Ramos (cell line): Measurements from ENCODE around the gene MECP2.
"Not testable (repeated sequence)": the region's sequence is repeated elsewhere in the genome, so short reads cannot be mapped to it uniquely, and the experiment has no call there.

Experiments
- in situ Hi-C: fragments of 300-500 bp; cut with MboI; formaldehyde crosslinking; loops from one replicate; pipeline ENCODE4 v1.14.3; 2022; ENCODE audit warnings: low sequenced_read_pairs; ENCODE audit not compliant: unreplicated experiment

The MECP2 gene

GRCh38 chrX:154002215-154002719, 95.2 kb downstream of the MECP2 start:
- in situ Hi-C loops = no loop called here

- in situ Hi-C loops = no loop called here
These were observed 97.5 kb downstream of the MECP2 start for GRCh38 chrX:154000051-154000450.

- in situ Hi-C loops = no loop called here
These were observed 98.0 kb downstream of the MECP2 start for GRCh38 chrX:153999359-154000037.

- in situ Hi-C loops = no loop called here
These were observed 102.0 kb downstream of the MECP2 start for GRCh38 chrX:153995504-153995903.

GRCh38 chrX:153994398-153994797, 103.1 kb downstream of the MECP2 start:
- in situ Hi-C loops = not testable (repeated sequence)

GRCh38 chrX:153993978-153994377, 103.5 kb downstream of the MECP2 start:
- in situ Hi-C loops = no loop called here

GRCh38 chrX:153993079-153993478, 104.4 kb downstream of the MECP2 start:
- in situ Hi-C loops = no loop called here

GRCh38 chrX:153992180-153992579, 105.3 kb downstream of the MECP2 start:
- in situ Hi-C loops = no loop called here

- in situ Hi-C loops = no loop called here
These were observed 106.4 kb downstream of the MECP2 start for GRCh38 chrX:153991013-153991580.

- in situ Hi-C loops = no loop called here
These were observed 107.4 kb downstream of the MECP2 start for GRCh38 chrX:153989973-153990655.

GRCh38 chrX:153988493-153988892, 109.0 kb downstream of the MECP2 start:
- in situ Hi-C loops = no loop called here

- in situ Hi-C loops = no loop called here
These were observed 113.0 kb downstream of the MECP2 start for GRCh38 chrX:153984351-153985178.

GRCh38 chrX:153983321-153983801, 114.2 kb downstream of the MECP2 start:
- in situ Hi-C loops = no loop called here

GRCh38 chrX:153981771-153982533, 115.6 kb downstream of the MECP2 start:
- in situ Hi-C loops = no loop called here

- in situ Hi-C loops = no loop called here
These were observed 116.3 kb downstream of the MECP2 start for GRCh38 chrX:153981231-153981630.

GRCh38 chrX:153980394-153980793, 117.1 kb downstream of the MECP2 start:
- in situ Hi-C loops = not testable (repeated sequence)

- in situ Hi-C loops = no loop called here
These were observed 122.7 kb downstream of the MECP2 start for GRCh38 chrX:153974726-153975286.

- in situ Hi-C loops = no loop called here
These were observed 123.4 kb downstream of the MECP2 start for GRCh38 chrX:153974003-153974725.
